Left kidney (tissue), 2 donors: ENCODE data around the gene VAMP8. TPM values are rescaled to one million over a fixed set of nuclear protein-coding genes. Genes with fewer than 3 reads are reported as not detected.

Experiments
- DNase-seq: peaks from one replicate; pipeline ENCODE4 v3.0.0-alpha.2; 2013
- polyA plus RNA-seq: library from polyadenylated mRNA; unstranded; fragments of 120-200 nt; gene quantifications from one replicate; pipeline ENCODE4 v1.2.1, GENCODE V29; 2013; ENCODE audit not compliant: insufficient read length

The VAMP8 gene
- polyA plus RNA-seq, 1 donor, result 89.3 TPM

GRCh38 chr2:85619617-85620016 is 42.2 kb downstream of the VAMP8 start:
- no peak for DNase-seq

GRCh38 chr2:85621338-85621737 is 44.0 kb downstream of the VAMP8 start:
- no peak for DNase-seq

GRCh38 chr2:85623991-85624390 is 46.6 kb downstream of the VAMP8 start:
- DNase-seq, result no peak

- no peak for DNase-seq
Measured at GRCh38 chr2:85628658-85629057, 51.3 kb downstream of the VAMP8 start.

- no peak for DNase-seq
Measured at GRCh38 chr2:85631316-85631715, 53.9 kb downstream of the VAMP8 start.

Other genes starting within 250 kb of the VAMP8 start
- 140 TPM for gene TGOLN2, start 249.6 kb upstream of the VAMP8 start, polyA plus RNA-seq
- 26.7 TPM for gene RETSAT, start 223.1 kb upstream of the VAMP8 start, polyA plus RNA-seq
- gene ELMOD3, start 222.8 kb upstream of the VAMP8 start, polyA plus RNA-seq, result 37.2 TPM
- gene CAPG, start 167.2 kb upstream of the VAMP8 start, polyA plus RNA-seq, result 81.7 TPM
- gene SH2D6, start 158.9 kb upstream of the VAMP8 start, polyA plus RNA-seq, result 1.3 TPM
- 467 TPM for gene MAT2A, start 38.4 kb upstream of the VAMP8 start, polyA plus RNA-seq
- 41.2 TPM for gene GGCX, start 16.1 kb upstream of the VAMP8 start, polyA plus RNA-seq
- gene VAMP5, start 6.8 kb downstream of the VAMP8 start, polyA plus RNA-seq, result 33.8 TPM
- gene RNF181, start 18.2 kb downstream of the VAMP8 start, polyA plus RNA-seq, result 121 TPM
- gene TMEM150A, start 25.1 kb downstream of the VAMP8 start, polyA plus RNA-seq, result 36.2 TPM
- gene C2orf68, start 34.5 kb downstream of the VAMP8 start, polyA plus RNA-seq, result 75.9 TPM
- 74.8 TPM for gene USP39, start 38.6 kb downstream of the VAMP8 start, polyA plus RNA-seq
- gene SFTPB, start 90.6 kb downstream of the VAMP8 start, polyA plus RNA-seq, result 0.18 TPM
- gene GNLY, start 116.8 kb downstream of the VAMP8 start, polyA plus RNA-seq, result 0.27 TPM
- 10.3 TPM for gene ATOH8, start 176.4 kb downstream of the VAMP8 start, polyA plus RNA-seq